Fibroblast of the conjunctiva (primary cell): Measurements from ENCODE around the gene ZNF763.
"Not testable (repeated sequence)": the region's sequence is repeated elsewhere in the genome, so short reads cannot be mapped to it uniquely, and the experiment has no call there.

Source experiments
- DNase-seq: peaks from one replicate; pipeline ENCODE4 v3.0.0-alpha.2; 2010; ENCODE audit warnings: low read depth

The ZNF763 gene

DNA sequence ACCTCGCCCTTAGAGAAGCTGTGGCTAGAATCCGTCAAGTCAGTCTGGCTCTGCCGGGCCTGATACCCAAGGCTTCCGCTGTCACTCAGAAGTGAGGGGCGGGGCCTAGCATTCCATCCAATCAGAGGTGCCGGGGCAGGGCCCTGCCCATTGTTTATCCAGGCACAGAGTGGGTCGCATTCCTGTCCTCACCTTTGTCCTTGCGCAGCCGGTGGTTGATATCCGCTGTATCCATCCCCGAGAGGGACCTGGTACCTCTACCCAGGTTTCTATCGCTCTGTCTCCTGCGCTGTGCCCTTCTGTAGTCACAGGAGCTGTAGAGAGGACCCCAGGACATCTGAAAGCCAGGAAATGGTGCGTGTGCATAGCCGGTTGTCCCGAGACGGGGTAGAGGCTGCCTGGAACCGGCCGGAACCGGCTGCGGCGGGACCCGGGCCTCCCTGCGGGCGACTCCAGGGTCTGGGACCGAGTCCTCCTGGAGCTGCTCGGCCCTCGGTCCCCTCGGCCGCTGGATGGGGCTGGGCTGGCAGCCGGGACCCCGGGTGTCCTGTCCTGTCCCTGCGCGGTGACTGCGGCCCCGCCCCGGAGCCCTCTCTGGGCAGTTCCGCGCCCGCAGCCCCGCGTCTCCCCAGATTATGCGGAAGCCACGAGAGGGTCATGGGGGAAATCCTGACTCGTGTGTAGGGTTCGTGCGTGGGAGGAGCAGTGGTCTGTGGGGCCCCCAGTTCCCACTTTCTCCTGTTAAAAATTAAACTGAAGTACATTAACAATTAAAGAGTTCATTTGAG, at the start of gene ZNF763:
Gene ZNF763, plus strand, starts transcription at position 183 of the 788 bp plus-strand sequence. Its CDS starts 169 bp downstream, at position 352.
- DNase-seq, result peak; percentile 32

DNA sequence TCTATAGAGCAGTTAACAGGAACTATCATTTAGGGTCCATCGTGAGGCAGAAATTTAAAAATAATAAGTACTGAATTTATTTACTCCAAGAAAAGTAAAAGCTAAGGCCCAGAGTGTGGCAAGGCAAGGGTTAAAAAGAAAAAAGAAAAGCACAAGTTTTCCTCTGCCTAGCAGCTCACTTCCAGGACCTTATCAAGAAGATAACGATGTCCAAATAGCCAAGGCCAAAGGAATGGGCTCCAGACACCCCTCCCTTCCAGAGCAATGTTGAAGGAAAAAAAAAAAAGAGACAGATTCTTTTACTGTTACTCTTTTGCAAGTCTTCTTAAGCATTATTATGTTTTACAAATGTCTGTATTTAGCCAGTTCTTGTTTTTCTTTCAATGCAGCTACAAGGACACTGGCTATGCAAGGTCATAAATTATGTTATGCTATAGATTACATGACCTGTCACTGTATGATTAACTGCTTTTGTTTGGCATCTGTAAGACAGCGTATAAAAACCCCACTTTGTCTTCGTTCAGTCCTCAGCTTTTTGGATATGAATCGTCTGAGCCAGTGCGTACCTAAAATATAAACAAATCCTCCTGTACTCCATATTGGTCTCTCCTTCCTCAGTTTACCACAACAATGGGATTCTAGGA, 42.9 kb upstream of the ZNF763 start:
- DNase-seq, result no peak

DNA sequence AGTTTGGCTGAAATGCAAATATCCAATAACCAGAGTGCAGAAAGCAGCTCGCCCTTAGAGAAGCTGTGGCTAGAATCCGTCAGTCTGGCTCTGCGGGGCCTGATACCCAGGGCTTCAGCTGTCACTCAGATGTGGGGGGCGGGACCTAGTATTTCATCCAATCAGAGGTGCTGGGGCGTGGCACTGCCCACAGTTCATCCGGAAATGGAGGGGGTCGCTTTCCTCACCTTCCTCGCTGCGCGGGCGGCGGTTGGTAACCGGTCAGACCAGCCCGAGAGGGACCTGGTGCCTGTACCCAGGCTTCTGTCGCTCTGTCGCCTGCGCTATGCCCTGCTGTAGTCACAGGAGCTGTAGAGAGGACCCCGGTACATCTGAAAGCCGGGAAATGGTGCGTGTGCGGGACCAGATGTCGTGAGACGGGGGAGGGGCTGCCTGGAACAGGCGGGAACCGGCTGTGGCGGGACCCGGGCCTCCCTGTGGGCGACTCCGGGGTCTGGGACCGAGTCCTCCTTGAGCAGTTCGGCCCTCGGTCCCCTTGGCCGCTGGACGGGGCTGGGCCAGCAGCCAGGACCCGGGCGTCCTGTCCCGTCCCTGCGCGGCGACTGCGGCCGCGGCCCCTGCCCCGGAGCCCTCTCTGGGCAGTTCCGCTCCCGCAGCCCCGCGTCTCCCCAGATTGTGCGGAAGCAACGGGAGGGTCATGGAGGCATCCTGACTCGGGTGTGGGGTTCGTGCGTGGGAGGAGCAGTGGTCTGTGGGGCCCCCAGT, 39.8 kb upstream of the ZNF763 start, which contains the start of gene ZNF700:
Gene ZNF700, plus strand, starts transcription at position 222 of the 765 bp plus-strand sequence. Its CDS starts 104 bp downstream, at position 326.
- DNase-seq, result peak; percentile 80

DNA sequence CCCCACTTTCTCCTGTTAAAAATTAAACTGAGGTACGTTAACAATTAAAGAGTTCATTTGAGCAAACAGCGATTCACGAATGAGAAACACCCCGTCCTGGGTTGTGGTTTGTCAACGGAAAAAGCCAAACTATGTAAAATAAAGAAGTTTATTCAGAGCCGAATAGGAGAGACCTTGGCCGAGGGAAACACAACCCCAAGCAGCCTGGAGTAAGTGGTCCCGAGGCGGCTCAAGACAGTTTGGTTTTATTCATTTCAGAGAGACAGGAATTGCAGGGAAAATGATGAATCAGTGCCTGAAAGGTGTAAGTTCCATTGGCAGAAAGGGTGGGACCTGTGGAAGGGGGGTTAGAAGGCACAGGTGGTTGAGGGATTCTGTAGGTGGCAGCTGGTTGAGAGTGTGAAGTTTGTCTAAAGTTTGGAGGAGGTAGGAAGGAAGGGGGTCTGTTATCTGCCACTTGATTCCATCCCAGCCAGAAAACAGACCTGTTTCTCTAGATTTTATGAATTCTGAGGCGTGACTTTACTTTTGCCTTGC, 39.1 kb upstream of the ZNF763 start:
- not testable (repeated sequence) for DNase-seq

DNA sequence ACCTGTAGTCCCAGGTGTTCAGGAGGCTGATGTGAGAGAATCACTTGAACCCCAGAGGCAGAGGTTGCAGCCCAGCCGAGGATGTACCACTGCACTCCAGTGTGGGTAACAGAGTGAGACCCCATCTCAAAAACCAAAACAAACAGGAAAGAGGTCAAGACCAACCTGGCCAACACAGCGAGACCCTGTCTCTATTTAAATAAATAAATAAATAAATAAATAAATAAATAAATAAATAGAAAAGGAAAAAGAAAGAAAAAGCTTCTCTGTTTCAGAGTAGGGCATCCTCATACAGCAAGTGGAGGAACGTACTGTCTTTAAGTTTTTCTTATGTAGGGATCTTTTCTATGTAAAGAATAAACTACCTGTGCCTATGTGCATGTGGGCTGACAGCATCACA, 37.6 kb upstream of the ZNF763 start:
- DNase-seq, result no peak

DNA sequence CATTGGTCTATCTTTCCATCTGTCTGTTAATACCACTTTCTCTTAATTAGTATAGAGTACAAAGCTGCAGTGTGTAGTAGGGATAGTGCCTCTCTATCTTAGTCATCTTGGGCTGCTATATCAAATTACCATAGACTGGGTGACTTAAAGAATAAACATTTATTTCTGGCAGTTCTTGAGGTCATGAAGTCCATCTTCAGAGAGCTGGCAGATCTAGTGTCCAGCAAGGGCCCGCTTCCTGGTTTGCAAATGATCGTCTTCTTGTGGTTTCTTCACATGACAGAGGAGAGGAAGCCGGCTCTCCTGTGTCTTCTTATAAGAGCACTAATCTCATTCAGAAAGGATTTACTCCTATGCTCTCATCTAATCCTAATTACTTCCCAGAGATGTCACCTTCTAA, 33.8 kb upstream of the ZNF763 start:
- no peak for DNase-seq

DNA sequence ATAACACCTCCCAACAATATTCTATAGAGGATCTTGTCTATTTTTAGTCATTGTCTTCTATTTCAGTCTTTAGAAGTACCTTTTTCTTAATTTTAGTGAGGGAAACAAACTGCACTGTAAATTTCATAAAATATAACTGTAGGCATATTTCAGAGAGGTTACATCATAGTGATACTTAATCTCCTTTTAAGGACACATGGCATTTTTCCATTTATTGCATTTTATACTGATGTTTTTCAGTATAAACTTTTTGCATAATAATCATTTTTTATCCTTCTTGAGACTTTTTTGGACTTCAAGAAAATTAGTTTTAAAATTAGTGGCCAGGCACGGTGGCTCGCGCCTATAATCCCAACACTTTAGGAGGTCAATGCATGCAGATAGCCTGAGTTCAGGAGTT, 33.3 kb upstream of the ZNF763 start:
- no peak for DNase-seq

DNA sequence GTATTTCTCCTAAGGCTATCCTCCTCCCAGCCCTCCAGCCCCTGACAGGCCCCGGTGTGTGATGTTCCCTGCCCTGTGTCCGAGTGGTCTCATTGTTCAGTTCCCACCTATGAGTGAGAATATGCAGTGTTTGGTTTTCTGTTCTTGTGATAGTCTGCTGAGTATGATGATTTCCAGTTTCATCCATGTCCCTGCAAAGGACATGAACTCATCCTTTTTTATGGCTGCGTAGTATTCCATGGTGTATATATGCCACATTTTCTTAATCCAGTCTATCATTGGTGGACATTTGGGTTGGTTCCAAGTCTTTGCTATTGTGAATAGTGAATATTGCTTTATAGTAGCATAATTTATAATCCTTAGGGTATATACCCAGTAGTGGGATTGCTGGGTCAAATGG, 29.0 kb upstream of the ZNF763 start:
- not testable (repeated sequence) for DNase-seq

DNA sequence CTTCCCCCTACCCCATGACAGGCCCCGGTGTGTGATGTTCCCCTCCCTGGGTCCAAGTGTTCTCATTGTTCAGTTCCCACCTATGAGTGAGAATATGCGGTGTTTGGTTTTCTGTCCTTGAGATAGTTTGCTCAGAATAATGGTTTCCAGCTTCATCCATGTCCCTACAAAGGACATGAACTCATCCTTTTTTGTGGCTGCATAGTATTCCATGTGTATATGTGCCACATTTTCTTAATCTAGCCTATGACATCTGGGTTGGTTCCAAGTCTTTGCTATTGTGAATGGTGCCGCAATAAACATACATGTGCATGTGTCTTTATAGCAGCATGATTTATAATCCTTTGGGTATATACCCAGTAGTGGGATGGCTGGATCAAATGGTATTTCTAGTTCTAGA, 26.5 kb upstream of the ZNF763 start:
- not testable (repeated sequence) for DNase-seq

DNA sequence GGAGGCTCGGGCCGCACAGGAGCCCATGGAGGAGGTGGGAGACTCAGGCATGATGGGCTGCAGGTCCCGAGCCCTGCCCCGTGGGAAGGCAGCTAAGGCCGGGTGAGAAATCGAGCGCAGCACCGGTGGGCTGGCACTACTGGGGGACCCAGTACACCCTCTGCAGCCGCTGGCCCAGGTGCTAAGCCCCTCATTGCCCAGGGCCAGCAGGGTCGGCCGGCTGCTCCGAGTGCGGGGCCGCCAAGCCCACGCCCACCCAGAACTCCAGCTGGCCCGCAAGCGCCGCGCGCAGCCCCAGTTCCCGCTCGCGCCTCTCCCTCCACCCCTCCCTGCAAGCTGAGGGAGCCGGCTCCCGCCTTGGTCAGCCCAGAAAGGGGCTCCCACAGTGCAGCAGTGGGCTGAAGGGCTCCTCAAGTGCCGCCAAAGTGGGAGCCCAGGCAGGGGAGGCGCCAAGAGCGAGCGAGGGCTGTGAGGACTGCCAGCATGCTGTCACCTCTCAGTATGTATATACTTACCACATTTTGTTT, 23.4 kb upstream of the ZNF763 start:
- not testable (repeated sequence) for DNase-seq

DNA sequence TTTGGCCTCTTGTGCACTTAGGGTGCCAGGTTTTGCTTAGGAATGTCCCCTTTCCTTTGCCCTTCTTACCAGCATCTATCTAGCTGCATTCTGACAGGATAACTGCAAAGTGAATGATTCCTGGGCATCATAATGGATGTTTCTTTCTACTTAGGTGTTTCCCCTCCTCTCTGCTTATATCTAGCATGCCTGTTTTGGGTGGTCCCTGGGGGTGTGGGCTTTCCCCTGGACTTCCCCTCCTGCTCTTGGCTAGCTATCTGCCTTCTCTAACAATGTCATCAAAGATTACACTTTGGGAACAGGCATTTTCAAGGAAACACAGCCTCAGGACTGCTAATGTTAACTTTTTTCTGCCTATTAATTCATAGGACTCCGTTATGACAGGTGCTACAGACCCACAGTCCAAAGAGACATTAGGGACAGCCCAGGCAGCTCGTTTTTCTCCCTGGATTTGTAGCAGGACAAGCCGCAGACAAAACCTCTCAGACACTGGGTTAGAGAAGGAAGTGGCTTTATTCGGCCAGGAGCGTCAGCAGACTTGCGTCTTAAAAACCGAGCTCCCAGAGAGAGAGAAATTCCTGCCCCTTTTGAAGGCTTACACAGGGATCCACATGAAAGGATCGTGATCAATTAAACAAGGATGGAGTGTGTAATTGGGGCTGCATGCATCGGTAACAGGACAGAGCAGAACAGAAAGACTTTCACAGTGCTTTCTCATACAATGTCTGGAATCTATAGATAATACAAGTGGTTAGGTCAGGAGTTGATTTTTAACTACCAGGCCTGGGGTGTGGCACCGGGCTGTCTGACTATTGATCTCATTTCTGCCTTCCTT, 22.6 kb upstream of the ZNF763 start:
- DNase-seq, result no peak

DNA sequence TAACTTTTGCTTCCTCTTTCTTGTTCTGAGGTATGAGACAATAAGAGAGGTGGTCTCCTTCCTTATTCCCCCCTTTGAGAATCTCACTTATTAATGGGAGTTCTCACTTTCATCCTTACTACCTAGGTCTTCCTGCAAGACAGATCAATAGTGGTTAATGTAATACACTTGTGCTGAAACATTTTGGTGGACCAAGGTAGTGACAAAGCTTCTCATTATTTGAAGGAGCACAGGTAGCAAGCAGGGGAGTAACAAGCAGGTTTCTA, 22.1 kb upstream of the ZNF763 start:
- DNase-seq, result no peak

DNA sequence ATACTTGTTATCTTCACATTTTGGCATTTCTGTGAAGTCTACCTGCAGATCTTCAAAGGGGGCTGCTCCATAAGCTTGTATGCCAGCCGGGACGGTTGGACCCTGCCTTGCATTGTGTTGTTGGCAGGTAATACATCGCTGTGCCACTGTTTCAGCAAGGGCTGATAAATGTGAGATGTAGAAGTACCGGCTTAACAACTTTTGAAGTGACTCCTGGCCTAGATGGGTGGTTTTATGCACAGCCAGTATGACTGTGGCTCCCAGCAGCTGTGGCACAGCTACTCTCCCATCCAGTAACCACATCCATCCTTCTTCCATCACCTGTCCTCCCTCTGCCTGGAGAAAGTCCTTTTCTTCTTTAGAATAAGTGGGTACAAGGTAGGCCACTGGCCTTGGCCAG, 20.2 kb upstream of the ZNF763 start:
- DNase-seq, result no peak

DNA sequence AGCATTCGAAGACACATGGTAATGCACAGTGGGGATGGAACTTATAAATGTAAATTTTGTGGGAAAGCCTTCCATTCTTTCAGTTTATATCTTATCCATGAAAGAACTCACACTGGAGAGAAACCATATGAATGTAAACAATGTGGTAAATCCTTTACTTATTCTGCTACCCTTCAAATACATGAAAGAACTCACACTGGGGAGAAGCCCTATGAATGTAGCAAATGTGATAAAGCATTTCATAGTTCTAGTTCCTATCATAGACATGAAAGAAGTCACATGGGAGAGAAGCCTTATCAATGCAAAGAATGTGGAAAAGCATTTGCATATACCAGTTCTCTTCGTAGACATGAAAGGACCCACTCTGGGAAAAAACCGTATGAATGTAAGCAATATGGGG, 16.2 kb upstream of the ZNF763 start:
- no peak for DNase-seq

DNA sequence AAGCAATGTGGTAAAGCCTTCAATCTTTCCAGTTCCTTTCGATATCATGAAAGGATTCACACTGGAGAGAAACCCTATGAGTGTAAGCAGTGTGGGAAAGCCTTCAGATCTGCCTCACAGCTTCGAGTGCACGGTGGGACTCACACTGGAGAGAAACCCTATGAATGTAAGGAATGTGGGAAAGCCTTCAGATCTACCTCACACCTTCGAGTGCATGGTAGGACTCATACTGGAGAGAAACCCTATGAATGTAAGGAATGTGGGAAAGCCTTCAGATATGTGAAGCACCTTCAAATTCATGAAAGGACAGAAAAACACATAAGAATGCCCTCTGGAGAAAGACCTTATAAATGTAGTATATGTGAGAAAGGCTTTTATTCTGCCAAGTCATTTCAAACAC, 15.6 kb upstream of the ZNF763 start:
- DNase-seq, result no peak

DNA sequence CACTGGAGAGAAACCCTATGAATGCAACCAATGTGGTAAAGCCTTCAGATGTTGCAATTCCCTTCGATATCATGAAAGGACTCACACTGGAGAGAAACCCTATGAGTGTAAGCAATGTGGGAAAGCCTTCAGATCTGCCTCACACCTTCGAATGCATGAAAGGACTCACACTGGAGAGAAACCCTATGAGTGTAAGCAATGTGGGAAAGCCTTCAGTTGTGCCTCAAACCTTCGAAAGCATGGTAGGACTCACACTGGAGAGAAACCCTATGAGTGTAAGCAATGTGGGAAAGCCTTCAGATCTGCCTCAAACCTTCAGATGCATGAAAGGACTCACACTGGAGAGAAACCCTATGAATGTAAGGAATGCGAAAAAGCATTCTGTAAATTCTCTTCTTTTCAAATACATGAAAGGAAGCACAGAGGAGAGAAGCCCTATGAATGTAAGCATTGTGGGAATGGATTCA, 15.2 kb upstream of the ZNF763 start:
- DNase-seq, result not testable (repeated sequence)

DNA sequence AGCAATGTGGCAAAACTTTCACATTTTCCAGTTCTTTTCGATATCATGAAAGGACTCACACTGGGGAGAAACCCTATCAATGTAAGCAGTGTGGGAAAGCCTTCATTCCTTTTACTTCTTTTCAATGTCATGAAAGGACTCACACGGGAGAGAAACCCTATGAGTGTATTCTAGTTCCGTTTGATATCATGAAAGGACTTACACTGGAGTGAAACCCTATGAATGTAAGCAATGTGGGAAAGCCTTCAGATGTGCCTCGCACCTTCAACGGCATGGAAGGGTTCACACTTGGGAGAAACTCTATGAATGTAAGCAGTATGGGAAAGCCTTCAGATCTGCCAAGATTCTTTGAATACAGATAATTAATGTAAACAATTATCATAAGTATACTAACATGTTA, 14.5 kb upstream of the ZNF763 start:
- DNase-seq, result no peak

DNA sequence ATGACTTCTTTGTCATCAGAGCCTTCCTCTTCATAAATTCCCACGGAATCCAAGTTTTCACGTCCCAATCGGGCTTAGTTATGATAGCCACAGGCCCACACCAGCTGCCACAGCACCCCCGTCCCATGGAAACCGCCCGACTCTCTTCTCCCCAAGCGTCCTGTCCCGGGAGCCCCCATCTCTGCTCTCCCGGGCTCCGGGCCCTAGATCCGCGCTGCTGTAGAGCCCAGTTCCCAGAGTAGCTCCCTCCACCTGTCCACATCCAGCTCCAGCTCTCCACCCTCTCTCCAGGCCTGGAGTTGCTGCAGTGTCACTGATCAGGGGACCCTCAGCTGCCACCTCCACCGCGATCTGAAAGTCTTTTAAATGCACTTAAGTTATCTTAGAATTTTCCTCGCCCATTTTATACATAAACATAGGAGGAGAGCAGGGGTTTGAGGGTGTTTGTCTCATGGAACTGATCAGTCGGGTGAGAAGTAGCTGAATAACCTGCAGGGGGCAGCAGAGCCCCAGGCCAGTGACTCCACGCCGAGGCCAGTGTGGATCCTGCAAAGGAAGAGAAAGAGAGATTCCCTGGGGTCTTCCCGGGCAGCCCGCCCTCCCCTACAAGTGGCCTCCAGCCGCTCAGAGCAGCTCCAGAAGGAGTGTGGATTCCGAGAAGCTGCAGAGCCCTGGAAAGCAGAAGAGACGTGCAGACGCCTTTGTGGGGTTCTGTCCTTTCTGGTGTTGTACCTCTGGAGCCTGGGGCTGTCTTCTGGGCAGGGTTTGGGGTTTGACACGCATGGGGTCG, 1.1 kb upstream of the ZNF763 start:
- peak; percentile 32 for DNase-seq

DNA sequence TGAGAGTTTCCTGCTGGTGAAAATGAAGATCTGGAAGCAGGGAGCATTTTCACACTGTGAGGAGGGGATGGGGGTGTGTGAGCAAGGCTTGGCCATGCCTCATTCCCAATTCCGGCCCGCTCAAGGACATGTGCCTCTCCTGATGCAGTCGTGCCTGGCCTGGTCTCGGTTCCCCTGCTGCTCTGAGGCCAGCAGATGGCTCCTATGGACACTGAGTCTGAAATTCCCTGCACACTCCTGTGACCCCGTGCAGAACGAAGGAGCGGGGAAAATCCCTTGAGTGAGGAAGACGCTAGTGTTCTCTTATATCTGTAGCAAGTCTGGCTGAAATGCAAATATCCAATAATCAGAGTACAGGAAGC, 363 bp upstream of the ZNF763 start:
- no peak for DNase-seq

DNA sequence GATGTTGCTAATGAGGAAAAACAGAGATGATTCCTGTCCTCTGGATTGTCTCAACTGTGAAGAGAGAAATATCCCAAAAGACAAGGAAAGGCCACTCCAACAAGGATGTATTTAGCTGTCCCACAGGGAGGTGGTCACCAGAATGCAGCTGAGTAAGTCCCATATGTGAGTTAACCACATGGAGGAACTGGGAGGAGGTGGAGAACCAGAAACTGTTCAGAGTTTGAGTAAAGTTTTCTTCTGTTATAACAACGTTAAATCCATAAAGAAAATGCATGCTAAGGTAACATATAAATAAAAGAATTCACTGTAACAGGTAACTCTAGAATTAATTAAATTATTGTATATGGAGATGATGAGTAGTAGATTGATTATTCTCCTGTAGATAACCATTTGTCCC, 5.3 kb downstream of the ZNF763 start:
- DNase-seq, result no peak

DNA sequence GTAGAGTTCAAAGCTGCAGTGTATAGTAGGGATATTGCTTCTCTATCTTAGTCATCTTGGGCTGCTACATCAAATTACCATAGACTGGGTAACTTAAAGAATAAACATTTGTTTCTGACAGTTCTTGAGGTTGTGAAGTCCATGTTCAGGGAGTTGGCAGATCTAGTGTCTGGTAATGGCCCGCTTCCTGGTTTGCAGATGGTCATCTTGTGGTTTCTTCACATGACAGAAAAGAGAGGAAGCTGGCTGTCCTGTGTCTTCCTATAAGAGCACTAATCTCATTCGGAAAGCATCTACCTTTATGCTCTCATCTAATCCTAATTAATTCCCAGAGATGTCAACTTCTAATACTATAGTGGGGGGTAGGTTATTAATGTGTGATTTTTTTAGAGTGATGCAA, 6.2 kb downstream of the ZNF763 start:
- DNase-seq, result no peak
